ENCODE data around the gene TPGS2.
"Not testable (repeated sequence)": the region's sequence is repeated elsewhere in the genome, so short reads cannot be mapped to it uniquely, and the experiment has no call there.

TPGS2 gene, protein sequence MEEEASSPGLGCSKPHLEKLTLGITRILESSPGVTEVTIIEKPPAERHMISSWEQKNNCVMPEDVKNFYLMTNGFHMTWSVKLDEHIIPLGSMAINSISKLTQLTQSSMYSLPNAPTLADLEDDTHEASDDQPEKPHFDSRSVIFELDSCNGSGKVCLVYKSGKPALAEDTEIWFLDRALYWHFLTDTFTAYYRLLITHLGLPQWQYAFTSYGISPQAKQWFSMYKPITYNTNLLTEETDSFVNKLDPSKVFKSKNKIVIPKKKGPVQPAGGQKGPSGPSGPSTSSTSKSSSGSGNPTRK

DNA sequence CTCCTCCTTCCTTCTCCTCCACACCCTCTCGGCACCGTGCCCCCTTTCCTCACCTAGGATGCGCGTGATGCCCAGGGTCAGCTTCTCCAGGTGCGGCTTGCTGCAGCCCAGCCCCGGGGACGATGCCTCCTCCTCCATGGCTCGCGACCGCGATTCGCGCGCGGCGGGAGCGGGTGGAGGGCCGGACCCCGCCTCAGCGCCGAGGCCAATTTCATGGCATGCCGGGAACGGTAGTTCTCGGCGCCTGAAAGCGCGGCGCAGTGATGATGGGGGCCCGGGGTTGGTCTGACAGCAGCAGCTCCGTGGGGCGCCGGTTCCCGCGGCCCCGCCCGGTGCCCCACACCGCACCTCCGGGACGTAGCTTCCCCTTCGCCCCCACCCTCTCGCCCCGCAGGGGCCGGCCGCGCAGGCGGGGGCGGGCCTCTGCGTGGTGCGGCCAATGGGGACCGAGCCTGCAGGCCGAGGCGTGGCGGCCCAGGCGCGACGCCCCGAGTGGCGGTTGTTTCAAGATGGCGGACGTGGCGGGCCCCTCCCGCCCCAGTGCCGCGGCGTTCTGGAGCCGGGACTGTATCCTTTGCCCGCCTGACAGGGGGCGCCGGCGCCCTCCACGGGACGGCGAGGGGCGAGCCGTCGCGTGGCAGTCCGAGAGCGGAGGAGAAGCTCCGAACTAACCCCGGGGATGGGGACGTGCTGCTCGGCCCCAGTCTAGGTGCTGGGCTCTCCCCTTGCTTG is at the start of gene TPGS2, which contains the start of gene KIAA1328:
TPGS2 (minus strand) TSS at position 373 of the 732 bp plus-strand sequence; CDS start at position 138, 235 bp downstream.
KIAA1328 (plus strand) TSS at position 498 of the 732 bp plus-strand sequence; CDS start at position 510, 12 bp downstream.
- DNase-seq: peak; percentile 81

DNA sequence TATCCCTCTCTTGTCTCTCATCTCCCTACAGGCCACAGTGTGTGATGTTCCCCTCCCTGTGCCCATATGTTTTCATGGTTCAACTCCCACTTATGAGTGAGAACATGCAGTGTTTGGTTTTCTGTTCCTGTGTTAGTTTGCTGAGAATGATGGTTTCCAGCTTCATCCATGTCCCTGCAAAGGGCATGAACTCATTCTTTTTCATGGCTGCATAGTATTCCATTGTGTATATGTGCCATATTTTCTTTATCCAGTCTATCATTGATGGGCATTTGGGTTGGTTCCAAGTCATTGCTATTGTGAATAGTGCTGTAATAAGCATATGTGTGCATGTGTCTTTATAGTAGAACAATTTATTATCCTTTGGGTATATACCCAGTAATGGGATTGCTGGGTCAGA is 45.0 kb upstream of the TPGS2 start:
- DNase-seq: not testable (repeated sequence)

DNA sequence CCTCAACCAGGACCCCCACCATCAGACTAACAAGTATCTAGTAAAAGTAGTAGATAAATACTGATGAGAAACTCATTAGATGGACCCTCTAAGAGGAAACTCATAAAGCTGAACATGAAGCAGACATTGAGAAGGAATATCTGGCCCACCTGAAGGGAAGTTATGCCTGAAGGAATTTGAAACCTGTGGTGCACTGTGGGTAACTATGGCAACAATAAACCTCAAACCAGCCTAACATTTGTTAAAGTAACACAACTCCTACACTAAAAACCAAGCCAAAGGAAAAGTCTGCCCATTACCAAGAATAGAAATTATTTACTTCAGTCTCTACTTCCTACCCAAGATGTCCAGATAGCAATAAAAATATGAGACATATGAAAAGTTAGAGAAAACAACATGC is 43.5 kb upstream of the TPGS2 start:
- DNase-seq: no peak

DNA sequence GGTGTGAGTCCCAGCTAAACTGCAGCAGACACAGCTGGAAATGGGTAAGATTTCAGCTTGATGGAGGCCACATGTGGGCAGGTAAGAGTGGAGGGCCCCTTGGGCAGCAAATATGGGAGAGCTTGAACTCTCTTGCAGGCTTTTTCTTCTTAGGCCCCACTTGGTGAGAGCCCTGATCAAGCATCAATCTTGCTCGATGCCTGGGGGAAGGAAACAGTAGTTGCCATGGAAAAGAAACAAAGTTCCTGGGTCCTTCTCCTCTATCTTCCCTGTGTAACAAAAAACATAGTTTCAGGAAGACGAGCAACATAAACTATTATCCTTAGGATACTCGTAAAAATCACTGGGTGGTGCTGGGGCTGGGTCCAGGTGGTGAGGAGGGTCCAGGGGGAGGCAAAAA is 43.0 kb upstream of the TPGS2 start:
- DNase-seq: no peak

DNA sequence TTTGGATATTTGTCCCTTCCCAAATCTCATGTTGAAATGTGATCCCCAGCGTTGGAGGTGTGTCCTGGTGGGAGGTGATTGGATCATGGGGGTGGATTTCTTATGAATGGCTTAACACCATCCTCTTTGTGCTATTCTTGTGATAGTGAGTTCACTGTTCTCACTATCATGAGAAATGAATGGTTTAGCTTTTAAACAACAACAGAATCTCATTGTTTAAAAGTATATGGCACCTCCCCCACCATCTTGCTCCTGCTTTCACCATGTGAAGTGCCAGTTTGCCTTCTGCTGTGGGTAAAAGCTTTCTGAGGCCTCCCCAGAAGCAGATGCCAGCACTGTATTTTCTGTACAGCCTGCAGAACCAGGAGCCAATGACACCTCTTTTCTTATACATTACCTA is 38.3 kb upstream of the TPGS2 start:
- DNase-seq: no peak

DNA sequence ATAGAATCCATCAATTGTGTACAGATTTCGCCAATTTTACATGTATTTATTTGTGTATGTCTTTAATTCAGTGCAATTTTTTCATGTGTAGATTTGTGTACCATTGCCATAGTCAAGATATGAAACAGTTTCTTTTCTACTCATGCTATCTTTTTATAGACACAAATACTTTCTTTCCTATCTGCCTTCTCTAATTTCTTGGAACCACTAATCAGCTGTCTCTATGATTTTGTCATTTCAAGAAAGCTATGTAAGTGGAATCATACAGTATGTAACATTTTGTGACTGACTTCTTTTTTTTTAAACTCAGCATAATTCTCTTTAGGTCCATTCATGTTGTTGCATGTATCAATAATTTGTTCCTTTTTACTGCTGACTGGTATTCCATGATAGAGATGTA is 33.4 kb upstream of the TPGS2 start:
- no peak for DNase-seq

DNA sequence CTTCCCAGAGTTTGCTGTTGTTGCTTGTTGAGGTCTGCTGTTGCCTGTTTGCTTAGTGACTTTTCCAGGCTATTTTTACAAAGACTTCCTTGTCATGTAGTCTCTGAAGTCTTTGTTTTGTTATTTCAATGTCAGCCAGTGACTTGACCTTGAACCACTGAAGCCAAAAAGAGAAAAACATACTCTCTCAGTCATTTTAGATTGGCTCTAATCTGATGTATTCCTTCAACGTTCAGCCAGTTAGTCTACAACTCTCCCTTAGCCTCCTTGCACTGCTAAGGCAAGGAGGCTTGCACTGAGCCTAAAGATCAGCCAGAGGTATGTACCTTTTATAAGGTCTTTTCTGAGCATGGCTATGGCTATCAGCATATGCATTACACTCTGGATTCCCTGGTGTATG is 28.0 kb upstream of the TPGS2 start:
- no peak for DNase-seq

DNA sequence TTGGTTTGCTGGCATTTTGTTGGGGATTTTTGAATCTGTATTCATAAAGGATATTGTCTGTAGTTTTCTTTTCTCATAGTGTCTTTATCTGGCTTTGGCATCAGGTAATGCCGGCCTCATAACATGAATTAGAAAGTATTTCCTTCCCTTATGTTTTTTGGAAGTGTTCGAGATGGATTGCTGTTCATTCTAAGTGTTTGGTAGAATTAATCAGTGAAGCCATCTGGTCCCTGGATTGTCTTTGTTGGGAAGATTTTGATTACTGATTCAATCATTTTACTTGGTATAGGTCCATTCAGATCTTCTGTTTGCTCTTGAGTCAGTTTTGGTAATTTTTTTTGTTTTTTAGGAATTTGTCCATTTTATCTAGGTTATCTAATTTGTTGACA is 22.4 kb upstream of the TPGS2 start:
- no peak for DNase-seq

DNA sequence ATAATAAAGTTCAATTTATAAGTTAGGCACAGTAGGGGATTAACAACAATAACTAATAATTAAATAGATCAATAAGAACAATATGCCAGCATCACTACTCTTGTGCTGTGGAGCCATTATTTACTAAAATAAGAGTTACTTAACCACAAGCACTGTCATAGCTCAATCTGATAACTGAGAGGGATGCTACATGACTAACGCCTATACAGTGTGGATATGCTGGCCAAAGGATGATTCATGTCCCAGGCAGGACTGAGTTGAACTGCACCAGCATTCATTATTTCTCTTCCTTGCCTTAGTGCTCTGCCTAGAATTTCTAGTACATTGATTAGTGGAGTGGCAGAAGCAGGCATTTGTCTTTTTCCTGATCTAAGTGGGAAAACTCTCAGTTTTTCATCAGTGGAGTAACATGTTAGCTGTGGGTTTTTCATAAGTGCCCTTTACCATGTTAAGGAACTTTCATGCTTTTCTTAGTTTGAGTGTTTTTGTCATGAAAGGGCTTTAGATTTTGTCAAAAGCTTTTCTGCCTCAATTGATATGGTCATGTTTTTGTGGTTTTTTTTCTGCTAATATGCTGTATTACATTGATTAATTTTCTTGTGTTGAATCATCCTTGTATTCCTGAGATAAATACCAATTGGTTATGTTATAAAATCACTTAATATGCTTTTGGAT is 21.9 kb upstream of the TPGS2 start:
- no peak for DNase-seq

DNA sequence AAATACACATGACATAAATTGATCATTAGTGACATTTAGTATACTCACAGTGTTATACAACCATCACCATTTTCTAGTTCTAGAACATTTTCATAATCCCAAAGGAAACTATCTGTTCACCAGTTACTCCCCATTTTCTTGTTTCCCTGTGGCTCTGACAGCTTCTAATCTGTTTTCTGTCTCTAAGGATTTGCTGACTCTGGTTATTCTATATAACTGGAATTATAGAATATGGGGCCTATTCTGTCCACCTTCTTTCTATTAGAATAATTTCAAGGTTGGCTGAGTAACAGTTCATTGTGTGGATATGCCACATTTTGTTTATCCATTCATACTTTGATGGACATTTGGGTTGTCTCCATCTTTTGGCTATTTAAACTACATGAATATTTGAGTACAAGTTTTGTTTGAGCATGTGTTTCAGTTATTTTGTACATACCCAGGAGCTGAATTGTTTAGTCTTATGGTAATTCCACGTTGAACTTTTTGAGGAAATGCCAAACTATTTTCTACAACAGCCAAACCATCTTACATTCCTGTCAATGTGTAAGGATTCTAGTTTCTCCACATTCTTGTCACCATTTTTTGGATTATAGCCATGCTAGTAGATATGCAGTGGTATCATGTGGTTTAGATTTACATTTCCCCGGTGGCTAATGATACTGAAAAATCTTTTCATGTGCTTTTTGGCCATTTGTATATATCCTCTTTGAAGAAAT is 20.6 kb upstream of the TPGS2 start:
- no peak for DNase-seq

DNA sequence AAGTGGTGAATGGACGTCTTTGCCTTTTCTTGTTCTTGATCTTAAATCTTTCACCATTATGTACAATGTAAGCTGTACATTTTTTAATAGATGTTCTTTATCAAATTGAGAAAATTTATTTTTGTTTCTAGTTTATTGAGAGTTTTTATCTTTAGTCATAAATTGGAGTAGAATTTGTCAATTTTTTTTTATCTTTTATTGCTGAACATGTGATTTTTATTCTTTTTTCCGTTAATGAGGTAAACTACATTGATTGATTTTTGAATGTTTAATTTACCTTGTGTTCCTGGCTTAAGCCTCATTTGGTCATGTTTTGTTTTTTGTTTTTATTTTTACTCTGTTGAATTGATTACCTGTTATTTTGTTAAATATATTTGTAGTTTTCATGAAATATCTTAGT is 19.8 kb upstream of the TPGS2 start:
- no peak for DNase-seq

DNA sequence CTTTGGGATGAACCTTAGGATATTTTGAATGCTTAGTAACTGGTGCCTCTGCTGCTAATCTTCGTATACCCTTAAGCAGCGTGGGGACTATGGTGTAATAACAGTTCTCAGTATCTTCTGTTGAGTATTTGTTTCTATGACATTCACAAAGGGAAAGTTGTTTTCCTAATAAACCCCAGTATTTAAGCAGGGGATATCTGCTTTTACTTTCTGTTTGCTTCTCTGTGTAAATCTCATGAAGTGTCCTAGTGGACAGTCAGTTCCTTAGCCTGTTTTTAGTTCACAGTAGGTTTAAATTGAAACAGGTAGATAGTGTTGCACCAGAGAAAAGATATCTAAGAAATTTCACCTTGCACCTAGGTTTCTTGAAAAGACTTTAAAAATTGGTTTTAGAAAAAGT is 15.0 kb upstream of the TPGS2 start:
- no peak for DNase-seq

DNA sequence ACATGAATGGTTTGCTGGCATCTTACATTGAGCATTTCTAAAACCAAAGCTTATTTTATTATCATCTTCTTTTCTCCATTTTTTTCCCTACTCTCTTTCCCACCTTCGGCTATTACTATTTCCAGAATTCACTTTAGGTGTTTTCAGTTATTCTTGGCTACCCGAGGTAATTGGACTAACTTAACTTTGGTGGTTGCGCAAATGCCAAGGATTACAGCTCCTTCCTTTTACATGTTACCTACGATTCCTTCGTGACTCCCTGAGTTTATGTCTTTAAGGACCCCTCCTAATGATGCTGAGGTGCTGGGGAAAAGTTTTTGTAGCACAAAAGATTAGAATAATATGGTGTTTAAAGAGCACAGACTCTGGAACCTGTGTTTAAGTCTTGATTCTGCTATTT is 14.4 kb upstream of the TPGS2 start:
- no peak for DNase-seq

DNA sequence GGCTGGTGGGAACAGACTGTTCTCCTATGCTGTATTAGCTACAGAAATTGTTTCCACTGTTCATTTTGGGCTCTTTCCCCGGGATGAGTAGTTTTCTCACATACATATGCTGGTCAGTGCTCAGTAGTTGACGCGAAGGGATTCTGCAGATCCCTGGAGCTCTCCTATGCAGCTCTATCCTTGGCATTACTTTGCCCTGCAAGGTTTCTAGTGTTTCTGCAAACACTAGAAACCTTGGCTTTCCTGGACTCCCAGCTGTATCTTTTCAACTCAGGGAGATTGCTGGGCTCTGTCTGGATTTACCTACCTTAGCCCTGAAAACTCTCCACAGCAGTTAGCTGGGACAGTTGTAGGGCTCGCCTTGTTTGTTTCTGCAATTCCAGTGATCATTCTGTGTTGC is 11.0 kb upstream of the TPGS2 start:
- DNase-seq: no peak

DNA sequence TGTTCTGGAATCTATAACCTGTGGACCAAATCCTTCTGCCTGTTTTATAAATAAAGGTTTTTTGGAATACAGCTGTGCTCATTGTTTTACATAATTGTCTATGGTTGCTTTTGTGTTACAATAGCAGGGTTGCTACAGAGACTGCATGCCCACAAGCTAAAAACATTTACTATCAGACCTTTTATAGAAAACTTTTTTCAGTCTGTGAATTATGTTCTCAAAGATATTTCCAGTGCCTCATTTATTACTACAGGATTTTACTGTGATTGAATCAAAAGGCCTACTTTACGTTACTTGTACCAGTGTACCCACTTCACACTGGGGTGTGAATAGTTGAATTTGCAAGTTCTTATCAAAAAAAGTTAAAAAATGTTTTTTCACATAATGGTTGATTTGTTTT is 7.1 kb upstream of the TPGS2 start:
- DNase-seq: no peak

DNA sequence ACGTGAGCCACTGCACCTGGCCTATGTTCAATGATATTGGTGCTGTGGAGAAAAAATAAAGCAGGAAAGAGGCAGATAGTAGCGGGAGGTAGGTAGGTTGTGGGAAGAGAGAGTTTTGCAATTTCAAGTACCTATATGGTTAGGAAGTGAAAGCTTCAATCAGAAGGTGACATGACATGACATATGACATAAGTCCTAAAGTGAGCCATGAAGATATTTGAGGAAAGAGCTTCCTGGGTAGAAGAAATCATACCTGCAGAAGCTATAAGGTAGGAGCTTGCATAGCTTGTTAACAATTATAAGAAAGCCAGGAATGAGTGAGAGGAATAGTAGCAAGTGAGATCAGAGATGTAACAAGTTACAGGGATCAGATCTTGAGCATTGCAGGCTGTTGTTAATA is 4.3 kb upstream of the TPGS2 start:
- DNase-seq: no peak

DNA sequence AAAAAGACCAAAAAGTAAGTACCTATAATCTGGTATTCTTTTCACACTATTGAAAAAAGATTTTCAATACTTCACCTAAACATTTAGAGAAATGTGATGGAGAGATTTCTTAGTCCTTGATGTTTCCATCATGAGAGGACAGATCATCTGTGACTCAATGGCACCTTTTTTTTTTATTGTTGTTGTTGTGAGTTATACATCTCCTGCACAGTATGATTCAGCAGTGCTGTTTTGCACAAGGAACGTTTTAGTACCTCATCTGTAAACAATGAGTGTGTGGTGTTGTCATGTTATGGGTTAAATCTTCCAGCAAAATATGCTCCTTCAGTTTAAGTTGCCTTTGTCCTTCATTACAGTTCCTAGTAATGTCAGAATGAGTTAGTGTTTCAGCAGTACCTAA is 2.3 kb upstream of the TPGS2 start:
- DNase-seq: no peak

DNA sequence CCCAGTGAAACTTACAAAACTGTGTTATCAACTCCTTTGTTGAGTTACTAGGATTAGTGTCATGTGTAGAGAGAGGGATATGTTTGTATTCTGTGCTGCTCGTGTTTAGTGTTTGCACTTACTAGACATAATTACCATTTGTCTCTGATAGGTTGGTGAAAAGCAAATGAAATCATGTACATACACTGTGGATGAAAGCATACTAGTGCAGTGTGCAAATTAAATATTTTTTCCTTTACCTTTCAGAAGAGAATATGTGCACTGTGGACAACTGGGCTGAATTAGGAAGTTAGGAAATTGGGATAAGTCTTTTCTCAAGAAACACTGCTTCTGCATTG is 1.3 kb upstream of the TPGS2 start:
- DNase-seq: no peak

DNA sequence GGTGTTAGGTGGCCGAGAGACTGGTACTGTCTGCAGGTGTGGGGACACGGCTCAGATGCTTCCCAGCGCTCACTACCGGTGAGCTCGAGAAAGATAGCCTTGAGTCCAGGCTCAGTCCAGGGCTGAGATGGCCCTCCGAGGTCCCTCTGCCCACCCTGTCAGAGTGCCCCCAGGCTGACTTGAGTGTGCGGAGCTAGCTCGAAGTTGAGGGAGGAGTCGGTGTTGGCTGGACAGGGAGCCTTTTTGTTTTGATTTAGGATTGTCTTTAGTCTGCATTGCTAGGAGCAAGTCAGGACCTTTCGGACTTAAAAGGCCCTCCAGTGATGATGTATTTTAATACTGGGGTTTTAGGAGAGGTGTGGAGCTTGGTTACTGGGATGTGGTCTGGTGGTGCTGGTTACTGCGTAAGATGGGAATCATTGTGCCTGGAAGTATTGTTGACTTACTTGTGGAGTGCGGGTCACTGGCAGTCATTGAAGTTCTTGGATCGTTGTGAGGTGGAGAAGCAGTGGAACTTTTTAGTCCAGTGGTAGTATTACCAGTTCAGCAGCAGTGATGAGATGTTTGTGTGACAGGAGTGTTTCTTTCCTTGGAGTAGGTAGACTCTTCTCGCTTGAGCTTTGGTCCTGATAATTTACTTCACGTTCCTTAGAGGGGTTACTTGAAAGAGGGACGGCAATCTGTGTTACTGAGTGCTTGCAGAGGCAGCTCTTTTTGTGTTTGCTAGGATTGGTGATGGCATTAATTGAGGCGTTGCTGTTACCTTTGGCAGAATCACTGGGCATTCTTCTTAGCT is 758 bp upstream of the TPGS2 start:
- no peak for DNase-seq

DNA sequence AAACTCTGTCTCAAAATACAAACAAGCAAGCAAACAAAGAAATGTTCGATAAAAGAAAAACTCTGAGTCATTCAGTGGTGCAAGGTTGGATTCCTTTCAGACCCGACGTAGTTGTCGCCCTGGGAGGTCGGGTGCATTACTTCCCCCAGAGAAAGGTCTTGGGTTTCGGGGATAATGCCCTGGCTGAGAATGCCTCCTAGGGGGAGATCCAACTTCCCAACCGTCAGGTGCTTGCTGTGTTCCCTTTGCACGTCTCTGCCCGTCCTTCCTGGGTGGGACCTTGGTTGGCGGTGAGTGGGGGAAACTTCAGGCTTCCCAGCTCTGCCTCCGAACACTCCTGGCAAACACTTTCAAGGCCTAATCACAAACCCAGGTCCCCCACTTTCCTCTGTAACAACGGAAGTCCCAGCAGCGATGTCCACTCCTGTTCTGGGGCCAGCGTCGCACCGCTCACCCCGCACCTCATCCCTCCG is 609 bp downstream of the TPGS2 start:
- no peak for DNase-seq

DNA sequence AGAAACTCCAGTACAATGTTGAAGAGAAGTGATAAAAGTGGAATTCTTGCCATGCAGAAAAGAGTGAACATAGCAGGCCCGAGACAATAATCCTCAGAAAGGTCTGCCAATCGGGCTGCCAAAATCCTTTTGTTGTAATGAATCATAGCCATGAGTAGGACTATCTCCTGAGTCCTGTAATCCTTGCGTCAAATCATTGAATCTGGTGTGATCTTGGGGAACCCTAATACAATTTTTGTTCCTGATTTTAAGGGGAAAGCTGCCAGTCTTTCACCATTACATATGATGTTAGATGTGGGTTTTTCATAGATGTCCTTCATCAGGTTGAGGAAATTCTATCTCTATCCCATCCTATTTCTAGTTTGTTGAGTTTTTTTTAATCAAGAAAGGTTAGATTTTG is 2.2 kb downstream of the TPGS2 start:
- DNase-seq: no peak

DNA sequence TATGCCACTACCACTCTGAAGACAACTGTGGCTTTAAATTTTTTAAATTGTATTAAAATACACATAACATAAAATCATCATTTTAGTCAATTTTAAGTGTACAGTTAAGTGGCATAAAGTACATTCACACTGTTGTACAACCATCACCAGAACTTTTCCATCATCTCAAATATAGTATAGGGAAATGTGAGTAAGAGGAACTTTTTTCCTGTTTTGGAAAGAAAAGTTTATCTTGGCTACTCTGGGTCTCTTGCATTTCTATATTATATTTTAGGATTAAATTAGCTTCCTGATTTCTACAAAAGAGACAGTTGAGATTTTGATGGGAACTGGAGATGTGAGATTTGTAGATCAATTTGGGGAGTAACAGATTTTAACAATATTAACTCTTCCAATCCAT is 3.3 kb downstream of the TPGS2 start:
- DNase-seq: no peak

DNA sequence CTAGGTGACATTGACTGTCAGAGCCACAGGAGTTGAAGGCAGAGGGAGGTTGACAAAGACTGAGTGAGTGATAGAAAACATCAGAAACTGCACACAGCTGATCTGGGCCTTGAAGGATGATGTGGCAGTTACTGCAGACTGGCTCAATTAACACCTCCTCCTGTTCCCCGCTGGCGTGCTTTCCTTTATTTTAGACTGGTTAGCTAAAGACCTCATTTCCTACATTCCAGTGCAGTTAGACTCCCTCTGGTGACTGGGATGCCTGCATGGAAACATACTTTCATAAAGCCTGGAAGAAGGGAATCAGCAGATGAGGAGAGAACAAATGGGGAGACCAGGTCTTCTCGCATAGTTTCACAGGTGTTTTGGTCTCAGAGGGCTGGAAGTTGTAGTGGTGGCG is 7.1 kb downstream of the TPGS2 start:
- no peak for DNase-seq
